Activated CD4-positive, alpha-beta memory T cell treated with anti-CD3 and anti-CD28 coated beads, Interleukin-2, amount 10 ng/mL, durations not matched to agents 7 days and 5 days (primary cell): Measurements from ENCODE around the gene ARHGEF4. TPM values are rescaled to one million over a fixed set of nuclear protein-coding genes. Genes with fewer than 3 reads are reported as not detected.

Source experiments
- CTCF ChIA-PET: fragments of 350-600 bp; sonication (Branson Sonifier 250); formaldehyde crosslinking; loops from one replicate; lab custom pipeline; 2021; ENCODE audit warnings: antibody characterized with exemption, inconsistent platforms; lab: Charles Lee
- POLR2A ChIA-PET: fragments of 350-600 bp; sonication (Branson Sonifier 250); formaldehyde crosslinking; loops from one replicate; lab custom pipeline; 2021; ENCODE audit warnings: antibody characterized with exemption; lab: Charles Lee
- DNase-seq: peaks from one replicate; pipeline ENCODE4 v3.0.0-alpha.2; 2020
- H3K27ac Mint-ChIP-seq: one replicate; pipeline ENCODE4 v1.8.0; 2021; ENCODE audit warnings: mild to moderate bottlenecking, mixed read lengths
- H3K27me3 Mint-ChIP-seq: one replicate; pipeline ENCODE4 v1.8.0; 2021; ENCODE audit warnings: mixed read lengths
- H3K36me3 Mint-ChIP-seq: one replicate; pipeline ENCODE4 v1.8.0; 2021; ENCODE audit warnings: low read depth, mixed read lengths
- H3K4me1 Mint-ChIP-seq: one replicate; pipeline ENCODE4 v1.8.0; 2021; ENCODE audit warnings: mixed read lengths
- H3K4me3 Mint-ChIP-seq: one replicate; pipeline ENCODE4 v1.8.0; 2021; ENCODE audit warnings: mild to moderate bottlenecking, mixed read lengths
- H3K9me3 Mint-ChIP-seq: one replicate; pipeline ENCODE4 v1.8.0; 2021; ENCODE audit warnings: mixed read lengths
- total RNA-seq, 2 experiments: library from RNA; stranded (reverse); gene quantifications; one replicate each; pipeline ENCODE4 v1.2.3, GENCODE V29; 2021

Gene ARHGEF4
- total RNA-seq, 2 experiments from 2014 or later: 0.25 to 0.30 TPM

DNA sequence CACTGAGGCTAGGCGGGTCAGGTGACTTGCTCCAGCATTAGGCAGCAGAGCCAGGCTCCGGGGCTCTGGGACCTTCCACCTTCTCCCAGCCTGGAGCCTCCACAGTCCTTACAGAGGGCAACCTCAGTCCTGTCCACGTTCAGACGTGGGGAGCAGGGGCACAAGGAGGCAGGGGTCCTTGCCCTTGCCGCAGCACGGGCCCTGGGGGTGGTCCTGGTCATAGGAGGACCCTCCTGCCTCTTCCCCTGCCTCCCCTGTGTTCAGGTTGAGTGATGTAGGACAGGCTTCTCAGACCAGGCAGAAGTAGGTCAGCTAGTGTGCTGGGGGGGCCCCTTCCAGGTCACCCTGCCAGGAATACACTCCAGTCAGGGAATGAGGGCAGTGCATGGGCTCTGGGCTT lies 5.4 kb upstream of the ARHGEF4 start:
- Mint-ChIP-seq H3K27me3 (peaks cover 23% of the 10 kb centered on the region), H3K4me1 (no peaks in the 10 kb centered on the region), H3K9me3 (no peaks in the 10 kb centered on the region), H3K4me3 (no peak overlapping the region), H3K27ac (no peak overlapping the region), H3K36me3 (no peaks in the 10 kb centered on the region)
- ChIA-PET POLR2A (no interaction called here), CTCF (interaction anchor here (1.2 kb wide), 1 partner anchor 34 kb away, joined by 3 read pairs; no protein-coding TSS in a partner anchor)
- DNase-seq: no peak

DNA sequence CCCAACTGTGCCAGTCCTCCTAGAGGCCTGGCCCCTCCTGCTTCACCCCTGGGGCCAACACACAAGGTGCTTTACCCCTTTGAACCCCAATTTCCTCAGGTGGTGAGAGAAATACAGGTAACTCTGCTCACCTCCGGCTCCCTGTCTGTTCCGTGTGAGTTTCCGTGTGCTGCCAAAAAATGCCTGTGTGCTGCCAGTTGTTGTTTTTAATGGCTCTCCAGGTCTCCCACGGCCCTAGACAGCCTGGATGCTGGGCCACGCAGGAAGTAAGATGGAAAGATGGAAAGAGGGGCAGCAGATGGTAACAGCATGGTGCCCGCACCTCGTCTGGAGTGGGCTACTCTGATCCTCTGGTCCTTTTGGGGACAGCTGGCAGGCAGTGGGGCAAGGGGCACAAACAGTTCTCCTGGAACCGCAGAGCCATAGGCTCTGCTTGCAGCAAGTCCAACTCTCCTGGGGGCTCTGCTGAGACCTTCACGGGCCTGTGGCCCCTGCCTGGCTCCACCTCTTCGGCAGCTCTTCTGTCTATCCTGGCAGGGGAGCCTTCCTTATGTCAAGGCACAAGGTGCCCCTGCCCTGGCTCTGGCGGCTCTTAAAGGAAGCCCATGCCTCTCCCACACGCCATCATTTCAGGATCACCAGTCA lies 4.3 kb upstream of the ARHGEF4 start:
- H3K27me3 Mint-ChIP-seq: peaks cover 21% of the 10 kb centered on the region
- no peak overlapping the region for H3K27ac Mint-ChIP-seq
- ChIA-PET POLR2A (no interaction called here), CTCF (interaction anchor here (1.2 kb wide), 1 partner anchor 35 kb away, joined by 3 read pairs; no protein-coding TSS in a partner anchor)
- no peaks in the 10 kb centered on the region for H3K4me1 Mint-ChIP-seq
- no peak for DNase-seq
- no peak overlapping the region for H3K4me3 Mint-ChIP-seq
- H3K36me3 Mint-ChIP-seq: no peaks in the 10 kb centered on the region
- H3K9me3 Mint-ChIP-seq: no peaks in the 10 kb centered on the region

DNA sequence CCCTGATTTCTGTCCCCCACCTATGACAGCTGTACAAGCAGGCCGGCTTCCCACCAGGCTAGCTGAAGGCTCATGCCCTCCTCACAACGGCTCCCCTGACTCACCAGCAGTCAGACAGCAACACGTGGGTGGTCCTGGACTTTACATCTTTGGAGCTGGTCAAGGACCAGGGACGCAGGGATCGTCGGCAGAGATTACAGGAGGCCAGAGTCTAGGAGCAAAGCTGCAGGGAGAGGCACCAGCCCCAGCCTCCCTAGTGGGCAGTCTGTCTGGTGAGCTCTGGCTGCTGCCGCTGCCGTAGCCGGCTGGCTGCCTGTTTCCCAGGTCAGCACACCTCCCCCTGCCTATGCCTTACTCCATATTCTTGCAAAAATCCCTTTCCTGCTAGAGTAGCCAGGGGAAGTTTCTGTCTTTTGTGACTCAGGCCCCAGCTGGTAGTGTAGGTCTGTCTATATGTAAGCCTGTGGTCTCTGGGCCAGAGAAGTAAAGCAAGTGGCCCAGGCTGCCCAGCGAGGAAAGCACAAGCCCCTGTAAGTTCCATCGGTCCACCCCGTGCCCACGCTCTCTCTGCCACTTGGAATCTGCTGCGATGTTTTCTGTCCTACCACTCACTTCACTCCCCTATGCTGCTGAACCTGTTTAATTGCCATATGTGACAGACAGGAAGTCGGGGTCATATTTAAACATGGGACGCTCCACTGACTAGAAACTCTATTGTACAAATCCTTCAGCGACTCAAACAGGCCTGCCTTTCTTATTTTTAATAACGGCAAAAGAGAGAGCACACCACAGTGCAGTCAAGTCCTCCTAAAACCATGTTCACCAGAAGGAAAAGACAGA lies 2.4 kb upstream of the ARHGEF4 start:
- ChIA-PET POLR2A (no interaction called here), CTCF (interaction anchor here (1.5 kb wide), 1 partner anchor 37 kb away, joined by 4 read pairs; no protein-coding TSS in a partner anchor)
- H3K27ac Mint-ChIP-seq: no peak overlapping the region

DNA sequence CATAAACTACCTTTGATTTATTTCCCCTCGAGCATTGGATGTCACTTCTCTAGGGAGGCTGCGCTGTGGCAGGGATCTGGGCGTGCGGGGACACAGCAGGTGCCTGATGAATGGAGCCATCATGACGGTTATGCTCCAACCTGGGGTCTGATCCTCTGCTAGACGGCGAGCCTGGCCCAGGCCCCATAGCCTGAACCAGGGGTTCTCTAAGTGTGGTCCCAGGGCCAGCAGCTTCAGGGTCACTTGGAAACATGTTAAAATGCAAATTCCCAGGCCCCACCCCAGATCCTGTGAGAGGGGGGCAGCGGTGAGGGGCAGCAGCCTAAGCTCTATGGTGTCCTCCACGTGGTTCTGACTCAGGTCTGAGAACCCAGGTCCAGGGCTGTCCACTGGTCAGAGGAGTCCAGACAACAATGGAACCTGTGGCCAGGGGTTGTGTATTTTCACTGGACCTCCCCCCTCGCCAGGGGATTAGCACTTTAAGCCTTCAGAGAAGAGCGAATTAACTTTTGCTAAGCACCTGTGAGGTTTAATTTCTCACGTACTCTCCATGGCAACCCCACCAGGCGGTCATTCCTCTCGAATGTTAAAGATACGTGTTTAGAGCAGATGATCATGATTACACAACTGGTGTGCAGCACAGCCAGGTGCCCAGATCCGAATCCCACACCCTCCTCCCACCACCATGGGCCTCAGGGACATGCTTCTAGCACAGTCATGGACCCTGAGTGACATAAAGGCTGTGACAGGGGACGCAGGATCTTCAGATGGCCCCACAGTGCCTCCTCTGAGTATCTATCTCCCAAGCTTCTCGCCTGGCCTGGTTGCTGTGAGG lies 1.6 kb upstream of the ARHGEF4 start:
- no peaks in the 10 kb centered on the region for H3K36me3 Mint-ChIP-seq
- ChIA-PET POLR2A (no interaction called here), CTCF (interaction anchor here (1.5 kb wide), 1 partner anchor 38 kb away, joined by 4 read pairs; no protein-coding TSS in a partner anchor)
- peaks cover 38% of the 10 kb centered on the region for H3K27me3 Mint-ChIP-seq
- H3K4me1 Mint-ChIP-seq: no peaks in the 10 kb centered on the region
- DNase-seq: no peak
- no peak overlapping the region for H3K4me3 Mint-ChIP-seq
- H3K9me3 Mint-ChIP-seq: no peaks in the 10 kb centered on the region
- H3K27ac Mint-ChIP-seq: no peak overlapping the region

More for the DNA sequence above, 2.4 kb upstream of the ARHGEF4 start:
- DNase-seq: no peak
- Mint-ChIP-seq H3K9me3 (no peaks in the 10 kb centered on the region), H3K27me3 (peaks cover 34% of the 10 kb centered on the region), H3K4me1 (no peaks in the 10 kb centered on the region), H3K4me3 (no peak overlapping the region), H3K36me3 (no peaks in the 10 kb centered on the region)

DNA sequence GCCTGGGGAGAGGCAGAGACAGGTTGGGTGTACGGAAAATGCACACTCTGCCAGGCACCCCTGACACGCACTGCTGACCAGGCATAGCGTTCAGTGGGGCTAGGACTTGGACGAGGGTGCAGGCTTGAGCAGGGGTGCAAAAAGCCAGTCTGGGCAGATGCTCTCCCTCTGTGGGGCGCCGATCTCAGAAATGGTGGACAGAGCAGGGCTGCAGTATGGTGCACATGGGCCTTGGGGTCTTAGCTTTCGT lies 1.0 kb upstream of the ARHGEF4 start:
- Mint-ChIP-seq H3K27ac (no peak overlapping the region), H3K9me3 (no peaks in the 10 kb centered on the region), H3K4me3 (no peak overlapping the region), H3K4me1 (no peaks in the 10 kb centered on the region), H3K36me3 (no peaks in the 10 kb centered on the region), H3K27me3 (peaks cover 37% of the 10 kb centered on the region)
- ChIA-PET POLR2A (no interaction called here), CTCF (interaction anchor here (1.5 kb wide), 1 partner anchor 38 kb away, joined by 4 read pairs; no protein-coding TSS in a partner anchor)
- DNase-seq: no peak

DNA sequence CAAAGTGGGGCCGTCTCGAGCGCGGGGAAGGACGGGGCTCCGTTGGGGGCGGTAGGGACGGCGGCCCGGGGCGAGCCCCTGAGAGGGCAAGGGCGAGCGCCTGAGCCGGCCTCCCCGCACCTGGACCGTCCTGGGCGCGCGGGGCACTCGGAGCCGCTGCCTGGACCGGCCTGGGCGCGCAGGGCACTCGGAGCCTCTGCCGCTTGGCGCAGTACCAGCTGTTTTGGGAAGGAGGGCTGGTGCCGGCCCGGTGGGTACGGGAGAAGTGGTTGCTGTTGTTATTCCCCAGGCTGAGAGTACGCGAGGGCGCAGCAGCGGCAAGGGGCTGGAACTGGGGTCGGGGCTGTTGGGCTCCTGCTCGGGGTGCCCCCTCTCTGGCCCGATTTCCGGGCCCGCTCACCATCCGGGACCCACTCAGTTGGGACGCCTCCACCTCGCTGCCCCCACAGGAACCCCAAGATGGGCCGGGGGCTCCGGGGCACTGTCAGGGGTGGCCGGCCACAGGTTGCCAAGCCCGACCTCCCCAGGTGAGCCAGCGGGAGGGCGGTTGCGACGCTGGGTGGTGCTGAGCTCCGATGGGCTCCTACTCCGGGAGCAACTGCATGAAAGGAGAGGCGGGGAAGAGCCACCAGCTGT lies 579 bp downstream of the ARHGEF4 start:
- Mint-ChIP-seq H3K4me1 (no peaks in the 10 kb centered on the region), H3K27me3 (peaks cover 36% of the 10 kb centered on the region), H3K9me3 (no peaks in the 10 kb centered on the region), H3K27ac (no peak overlapping the region), H3K36me3 (no peaks in the 10 kb centered on the region), H3K4me3 (no peak overlapping the region)
- CTCF ChIA-PET: interaction anchor here (1.2 kb wide), 1 partner anchor 40 kb away, joined by 5 read pairs; no protein-coding TSS in a partner anchor
- no peak for DNase-seq
- POLR2A ChIA-PET: no interaction called here

DNA sequence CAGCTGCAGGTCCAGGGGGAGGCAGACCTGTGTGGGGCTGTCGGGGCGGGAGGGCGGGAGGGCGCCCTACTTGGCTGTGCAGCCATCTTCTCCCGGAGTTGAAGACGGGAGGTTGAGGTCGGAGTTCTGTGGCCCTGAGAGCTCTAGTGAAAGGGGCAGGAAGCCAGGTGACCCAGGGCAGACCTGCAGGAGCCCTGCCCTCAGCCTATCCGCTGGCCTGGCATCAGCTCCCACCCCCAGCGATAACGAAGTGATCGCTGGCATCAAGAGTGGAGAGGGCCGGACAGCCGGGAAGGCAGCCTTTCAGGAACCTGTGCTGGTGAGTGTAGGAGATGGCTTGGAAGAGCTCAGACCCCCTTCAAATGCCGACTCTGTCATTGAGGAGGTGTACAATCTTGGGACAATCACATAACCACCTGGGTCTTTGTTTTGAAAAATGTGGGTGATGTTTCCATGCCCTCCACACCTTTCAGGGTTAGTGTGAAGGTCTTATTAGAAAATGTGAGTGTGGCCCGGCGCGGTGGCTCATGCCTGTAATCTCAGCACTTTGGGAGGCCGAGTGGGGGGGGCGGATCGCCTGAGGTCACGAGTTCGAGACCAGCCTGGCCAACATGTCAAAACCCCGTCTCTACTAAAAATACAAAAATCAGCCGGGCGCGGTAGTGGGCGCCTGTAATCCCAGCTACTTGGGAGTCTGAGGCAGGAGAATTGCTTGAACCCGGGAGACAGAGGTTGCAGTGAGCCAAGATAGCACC lies 1.3 kb downstream of the ARHGEF4 start:
- Mint-ChIP-seq H3K27ac (no peak overlapping the region), H3K4me3 (no peak overlapping the region), H3K4me1 (no peaks in the 10 kb centered on the region), H3K36me3 (no peaks in the 10 kb centered on the region), H3K9me3 (no peaks in the 10 kb centered on the region), H3K27me3 (peaks cover 32% of the 10 kb centered on the region)
- POLR2A ChIA-PET: no interaction called here
- CTCF ChIA-PET: interaction anchor here (1.2 kb wide), 1 partner anchor 40 kb away, joined by 5 read pairs; no protein-coding TSS in a partner anchor
- no peak for DNase-seq

DNA sequence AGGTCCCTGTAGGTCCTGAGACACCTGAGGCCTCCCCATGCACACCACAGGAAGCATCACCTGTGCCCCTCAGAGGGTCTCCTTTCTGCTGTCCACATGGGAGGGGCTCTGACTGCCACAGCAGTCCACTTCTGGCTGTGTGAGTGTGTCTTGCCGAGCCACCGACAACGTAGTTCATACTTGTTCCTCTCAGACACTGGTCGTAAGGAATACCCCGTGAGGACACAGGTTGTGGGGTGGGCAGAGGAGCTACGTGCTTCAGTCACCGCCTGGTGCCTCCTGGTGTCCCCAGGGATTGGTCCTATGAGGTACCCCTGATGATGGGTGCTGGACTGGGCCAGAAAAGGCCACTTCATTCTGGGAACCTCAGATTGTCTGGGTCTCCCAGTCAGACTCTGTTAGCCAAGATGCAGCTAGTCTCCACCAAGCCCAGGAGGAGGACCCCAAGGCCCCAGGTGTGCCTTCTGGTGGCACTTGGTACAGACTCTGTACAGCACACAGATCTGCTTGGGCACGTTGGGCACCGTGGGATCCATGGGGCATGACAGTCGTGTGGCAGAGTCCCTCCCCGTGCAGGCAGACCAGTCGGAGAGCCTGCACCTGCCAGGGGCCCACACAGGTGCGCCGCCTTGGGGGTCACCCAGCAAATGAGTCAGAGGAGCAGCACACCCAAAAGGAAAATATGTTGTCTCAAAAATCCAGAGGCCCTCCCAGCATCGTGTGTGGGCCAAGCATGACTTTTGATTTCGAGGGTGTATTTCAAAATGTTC lies 2.5 kb downstream of the ARHGEF4 start:
- Mint-ChIP-seq H3K4me3 (no peak overlapping the region), H3K27ac (no peak overlapping the region), H3K9me3 (no peaks in the 10 kb centered on the region), H3K4me1 (no peaks in the 10 kb centered on the region), H3K27me3 (peaks cover 31% of the 10 kb centered on the region), H3K36me3 (no peaks in the 10 kb centered on the region)
- POLR2A ChIA-PET: no interaction called here
- CTCF ChIA-PET: no interaction called here
- DNase-seq: no peak

DNA sequence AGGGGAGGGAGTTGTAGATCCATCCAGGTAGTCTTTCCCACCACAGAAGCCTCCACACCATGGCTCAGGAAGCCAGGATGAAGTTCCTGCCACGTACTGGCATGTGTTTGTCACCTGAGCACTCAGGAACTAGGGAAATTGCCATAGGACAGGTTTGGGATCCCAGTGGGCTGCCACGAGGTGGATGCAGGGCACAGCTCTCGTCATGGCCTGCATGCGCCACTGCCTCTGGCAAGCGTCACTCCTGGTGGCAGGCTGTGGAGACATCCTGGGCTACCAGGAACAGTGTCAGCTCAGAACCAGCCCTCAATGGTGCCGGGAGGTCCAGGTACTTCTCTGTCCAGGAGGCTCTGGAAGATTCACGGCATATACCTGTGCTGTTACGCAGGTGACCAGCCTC lies 3.8 kb downstream of the ARHGEF4 start:
- POLR2A ChIA-PET: no interaction called here
- H3K4me3 Mint-ChIP-seq: no peak overlapping the region
- H3K27me3 Mint-ChIP-seq: peaks cover 21% of the 10 kb centered on the region
- H3K4me1 Mint-ChIP-seq: no peaks in the 10 kb centered on the region
- H3K27ac Mint-ChIP-seq: no peak overlapping the region
- CTCF ChIA-PET: no interaction called here
- H3K9me3 Mint-ChIP-seq: no peaks in the 10 kb centered on the region
- no peaks in the 10 kb centered on the region for H3K36me3 Mint-ChIP-seq
- no peak for DNase-seq

DNA sequence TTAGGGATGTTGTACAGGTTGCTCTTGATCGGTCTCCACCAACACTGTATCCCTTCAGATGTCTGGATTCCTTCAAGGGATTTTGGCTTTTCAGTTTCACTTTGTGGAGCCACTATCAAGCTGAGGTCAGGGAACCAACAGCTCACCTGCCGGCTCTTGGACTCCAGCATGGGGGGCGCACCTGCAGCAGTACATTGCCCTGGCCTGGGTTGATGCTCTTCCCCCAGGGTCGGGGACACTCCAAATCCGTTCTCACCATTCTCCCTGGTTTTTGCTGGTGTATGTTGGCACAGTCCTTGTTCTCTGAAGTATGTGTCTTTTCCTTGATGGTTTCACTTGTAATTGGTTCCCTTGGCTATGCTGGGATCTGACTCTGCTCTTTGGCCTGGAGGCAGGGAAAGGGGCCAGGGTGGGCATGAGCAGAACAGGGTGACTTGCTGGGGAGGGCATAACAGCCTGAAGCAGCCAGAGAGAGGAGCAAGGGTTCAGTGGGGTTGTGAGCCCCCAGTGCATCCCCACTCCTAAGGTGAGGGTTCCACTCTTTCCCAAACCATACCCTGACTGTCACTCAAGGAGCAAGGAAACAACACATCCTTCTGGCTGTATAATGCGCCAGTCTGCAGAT lies 5.1 kb downstream of the ARHGEF4 start:
- ChIA-PET POLR2A (no interaction called here), CTCF (no interaction called here)
- no peak overlapping the region for H3K27ac Mint-ChIP-seq
- no peaks in the 10 kb centered on the region for H3K36me3 Mint-ChIP-seq
- peaks cover 17% of the 10 kb centered on the region for H3K27me3 Mint-ChIP-seq
- no peaks in the 10 kb centered on the region for H3K4me1 Mint-ChIP-seq
- no peak for DNase-seq
- H3K9me3 Mint-ChIP-seq: no peaks in the 10 kb centered on the region
- H3K4me3 Mint-ChIP-seq: no peak overlapping the region

DNA sequence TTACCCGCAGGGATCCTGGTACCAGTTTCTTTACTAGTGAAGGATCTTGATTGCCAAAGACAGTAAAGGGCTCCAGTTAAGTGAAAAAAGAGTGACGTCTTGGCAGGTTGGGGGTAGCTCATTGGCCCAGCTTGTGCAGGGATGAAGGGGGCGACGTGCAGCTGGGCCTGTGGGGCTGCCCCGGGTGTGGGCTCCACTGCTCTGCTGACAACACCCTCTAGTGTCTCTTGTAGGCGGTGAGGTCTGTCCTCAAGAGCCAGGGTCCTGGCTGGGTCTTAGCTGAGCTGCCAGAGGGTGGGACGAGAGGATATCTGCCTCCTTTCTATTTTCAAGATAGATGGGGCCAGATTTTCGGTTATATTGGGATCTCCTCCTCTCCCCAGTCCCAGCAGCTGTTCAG lies 6.1 kb downstream of the ARHGEF4 start:
- Mint-ChIP-seq H3K4me1 (no peaks in the 10 kb centered on the region), H3K36me3 (no peaks in the 10 kb centered on the region), H3K4me3 (no peak overlapping the region), H3K9me3 (no peaks in the 10 kb centered on the region), H3K27ac (no peak overlapping the region), H3K27me3 (peaks cover 16% of the 10 kb centered on the region)
- ChIA-PET POLR2A (no interaction called here), CTCF (no interaction called here)
- no peak for DNase-seq
